ENCODE data around the gene AP1G2. TPM values are rescaled to one million over a fixed set of nuclear protein-coding genes. Genes with fewer than 3 reads are reported as not detected.

Gene AP1G2
- total and polyA plus RNA-seq, 2 of the 13 experiments (the other 11 are each of a cell fraction or from before 2014, with no cell fraction given): 96.9 to 611 TPM

DNA sequence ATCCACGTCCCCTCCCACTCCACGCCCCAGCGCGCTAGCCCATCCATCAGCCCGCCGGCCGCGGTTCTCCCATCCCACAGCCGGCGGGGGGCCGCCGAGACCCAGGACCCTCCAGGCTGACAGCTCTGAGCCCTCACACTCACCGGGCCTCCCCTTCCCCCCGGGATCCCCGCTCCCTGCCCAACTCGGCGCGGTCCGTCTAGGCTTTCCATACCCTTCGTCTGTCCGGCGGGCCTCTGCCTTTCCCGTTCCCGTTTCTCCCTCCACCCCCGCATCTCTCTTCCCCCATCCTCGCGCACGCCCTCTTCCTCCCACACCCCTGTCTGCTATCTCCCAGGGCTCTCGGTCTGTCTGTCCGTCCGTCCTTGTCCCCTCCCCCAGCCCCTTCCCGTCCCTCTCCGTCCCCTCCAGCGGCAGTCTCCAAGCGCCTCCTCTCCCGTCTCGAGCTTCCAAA lies 16.8 kb downstream of the AP1G2 start (continued):
- TF ChIP-seq, protein P1, sequence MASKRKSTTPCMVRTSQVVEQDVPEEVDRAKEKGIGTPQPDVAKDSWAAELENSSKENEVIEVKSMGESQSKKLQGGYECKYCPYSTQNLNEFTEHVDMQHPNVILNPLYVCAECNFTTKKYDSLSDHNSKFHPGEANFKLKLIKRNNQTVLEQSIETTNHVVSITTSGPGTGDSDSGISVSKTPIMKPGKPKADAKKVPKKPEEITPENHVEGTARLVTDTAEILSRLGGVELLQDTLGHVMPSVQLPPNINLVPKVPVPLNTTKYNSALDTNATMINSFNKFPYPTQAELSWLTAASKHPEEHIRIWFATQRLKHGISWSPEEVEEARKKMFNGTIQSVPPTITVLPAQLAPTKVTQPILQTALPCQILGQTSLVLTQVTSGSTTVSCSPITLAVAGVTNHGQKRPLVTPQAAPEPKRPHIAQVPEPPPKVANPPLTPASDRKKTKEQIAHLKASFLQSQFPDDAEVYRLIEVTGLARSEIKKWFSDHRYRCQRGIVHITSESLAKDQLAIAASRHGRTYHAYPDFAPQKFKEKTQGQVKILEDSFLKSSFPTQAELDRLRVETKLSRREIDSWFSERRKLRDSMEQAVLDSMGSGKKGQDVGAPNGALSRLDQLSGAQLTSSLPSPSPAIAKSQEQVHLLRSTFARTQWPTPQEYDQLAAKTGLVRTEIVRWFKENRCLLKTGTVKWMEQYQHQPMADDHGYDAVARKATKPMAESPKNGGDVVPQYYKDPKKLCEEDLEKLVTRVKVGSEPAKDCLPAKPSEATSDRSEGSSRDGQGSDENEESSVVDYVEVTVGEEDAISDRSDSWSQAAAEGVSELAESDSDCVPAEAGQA (IDR thresholded peaks at IDR 0.05; ENCODE audit: low read depth): 0 out of 2 replicates have a peak, but pooled peaks have one; percentile 8
- TF ChIP-seq, protein P1 (CRISPR knock-in tag; IDR thresholded peaks at IDR 0.05; ENCODE audit: borderline replicate concordance): no peak
- peak; percentile 47; the same call in 1 of the 2 replicates for TF ChIP-seq SP2 (CRISPR knock-in tag; IDR thresholded peaks at IDR 0.05)
- peak; percentile 97; the same call in 1 of the 2 replicates for TF ChIP-seq ZNF572 (CRISPR knock-in tag; IDR thresholded peaks at IDR 0.05)
- TF ChIP-seq ZNF557 (CRISPR knock-in tag; IDR thresholded peaks at IDR 0.05): no peak
- TF ChIP-seq ZNF749 (CRISPR knock-in tag; IDR thresholded peaks at IDR 0.05; ENCODE audit: borderline replicate concordance): 0 out of 2 replicates have a peak, but pooled peaks have one; percentile 62
- no peak for TF ChIP-seq ZNF547 (CRISPR knock-in tag; IDR thresholded peaks at IDR 0.05)
- no peak for TF ChIP-seq MZF1 (CRISPR knock-in tag; IDR thresholded peaks at IDR 0.05; ENCODE audit: borderline replicate concordance)
- TF ChIP-seq ZNF296 (CRISPR knock-in tag; conservative IDR thresholded peaks at IDR 0.05): no peak; the same call in 1 of the 2 replicates
- 0 out of 2 replicates have a peak, but pooled peaks have one; percentile 2 for TF ChIP-seq NCOA1 (CRISPR knock-in tag; IDR thresholded peaks at IDR 0.05)
- TF ChIP-seq, protein P2, sequence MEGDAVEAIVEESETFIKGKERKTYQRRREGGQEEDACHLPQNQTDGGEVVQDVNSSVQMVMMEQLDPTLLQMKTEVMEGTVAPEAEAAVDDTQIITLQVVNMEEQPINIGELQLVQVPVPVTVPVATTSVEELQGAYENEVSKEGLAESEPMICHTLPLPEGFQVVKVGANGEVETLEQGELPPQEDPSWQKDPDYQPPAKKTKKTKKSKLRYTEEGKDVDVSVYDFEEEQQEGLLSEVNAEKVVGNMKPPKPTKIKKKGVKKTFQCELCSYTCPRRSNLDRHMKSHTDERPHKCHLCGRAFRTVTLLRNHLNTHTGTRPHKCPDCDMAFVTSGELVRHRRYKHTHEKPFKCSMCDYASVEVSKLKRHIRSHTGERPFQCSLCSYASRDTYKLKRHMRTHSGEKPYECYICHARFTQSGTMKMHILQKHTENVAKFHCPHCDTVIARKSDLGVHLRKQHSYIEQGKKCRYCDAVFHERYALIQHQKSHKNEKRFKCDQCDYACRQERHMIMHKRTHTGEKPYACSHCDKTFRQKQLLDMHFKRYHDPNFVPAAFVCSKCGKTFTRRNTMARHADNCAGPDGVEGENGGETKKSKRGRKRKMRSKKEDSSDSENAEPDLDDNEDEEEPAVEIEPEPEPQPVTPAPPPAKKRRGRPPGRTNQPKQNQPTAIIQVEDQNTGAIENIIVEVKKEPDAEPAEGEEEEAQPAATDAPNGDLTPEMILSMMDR (CRISPR knock-in tag; IDR thresholded peaks at IDR 0.05): 0 out of 2 replicates have a peak, but pooled peaks have one; percentile 1
- TF ChIP-seq, protein P3, sequence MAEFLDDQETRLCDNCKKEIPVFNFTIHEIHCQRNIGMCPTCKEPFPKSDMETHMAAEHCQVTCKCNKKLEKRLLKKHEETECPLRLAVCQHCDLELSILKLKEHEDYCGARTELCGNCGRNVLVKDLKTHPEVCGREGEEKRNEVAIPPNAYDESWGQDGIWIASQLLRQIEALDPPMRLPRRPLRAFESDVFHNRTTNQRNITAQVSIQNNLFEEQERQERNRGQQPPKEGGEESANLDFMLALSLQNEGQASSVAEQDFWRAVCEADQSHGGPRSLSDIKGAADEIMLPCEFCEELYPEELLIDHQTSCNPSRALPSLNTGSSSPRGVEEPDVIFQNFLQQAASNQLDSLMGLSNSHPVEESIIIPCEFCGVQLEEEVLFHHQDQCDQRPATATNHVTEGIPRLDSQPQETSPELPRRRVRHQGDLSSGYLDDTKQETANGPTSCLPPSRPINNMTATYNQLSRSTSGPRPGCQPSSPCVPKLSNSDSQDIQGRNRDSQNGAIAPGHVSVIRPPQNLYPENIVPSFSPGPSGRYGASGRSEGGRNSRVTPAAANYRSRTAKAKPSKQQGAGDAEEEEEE (CRISPR knock-in tag; IDR thresholded peaks at IDR 0.05; ENCODE audit: borderline replicate concordance): 0 out of 2 replicates have a peak, but pooled peaks have one; percentile 12
- TF ChIP-seq, protein P4, sequence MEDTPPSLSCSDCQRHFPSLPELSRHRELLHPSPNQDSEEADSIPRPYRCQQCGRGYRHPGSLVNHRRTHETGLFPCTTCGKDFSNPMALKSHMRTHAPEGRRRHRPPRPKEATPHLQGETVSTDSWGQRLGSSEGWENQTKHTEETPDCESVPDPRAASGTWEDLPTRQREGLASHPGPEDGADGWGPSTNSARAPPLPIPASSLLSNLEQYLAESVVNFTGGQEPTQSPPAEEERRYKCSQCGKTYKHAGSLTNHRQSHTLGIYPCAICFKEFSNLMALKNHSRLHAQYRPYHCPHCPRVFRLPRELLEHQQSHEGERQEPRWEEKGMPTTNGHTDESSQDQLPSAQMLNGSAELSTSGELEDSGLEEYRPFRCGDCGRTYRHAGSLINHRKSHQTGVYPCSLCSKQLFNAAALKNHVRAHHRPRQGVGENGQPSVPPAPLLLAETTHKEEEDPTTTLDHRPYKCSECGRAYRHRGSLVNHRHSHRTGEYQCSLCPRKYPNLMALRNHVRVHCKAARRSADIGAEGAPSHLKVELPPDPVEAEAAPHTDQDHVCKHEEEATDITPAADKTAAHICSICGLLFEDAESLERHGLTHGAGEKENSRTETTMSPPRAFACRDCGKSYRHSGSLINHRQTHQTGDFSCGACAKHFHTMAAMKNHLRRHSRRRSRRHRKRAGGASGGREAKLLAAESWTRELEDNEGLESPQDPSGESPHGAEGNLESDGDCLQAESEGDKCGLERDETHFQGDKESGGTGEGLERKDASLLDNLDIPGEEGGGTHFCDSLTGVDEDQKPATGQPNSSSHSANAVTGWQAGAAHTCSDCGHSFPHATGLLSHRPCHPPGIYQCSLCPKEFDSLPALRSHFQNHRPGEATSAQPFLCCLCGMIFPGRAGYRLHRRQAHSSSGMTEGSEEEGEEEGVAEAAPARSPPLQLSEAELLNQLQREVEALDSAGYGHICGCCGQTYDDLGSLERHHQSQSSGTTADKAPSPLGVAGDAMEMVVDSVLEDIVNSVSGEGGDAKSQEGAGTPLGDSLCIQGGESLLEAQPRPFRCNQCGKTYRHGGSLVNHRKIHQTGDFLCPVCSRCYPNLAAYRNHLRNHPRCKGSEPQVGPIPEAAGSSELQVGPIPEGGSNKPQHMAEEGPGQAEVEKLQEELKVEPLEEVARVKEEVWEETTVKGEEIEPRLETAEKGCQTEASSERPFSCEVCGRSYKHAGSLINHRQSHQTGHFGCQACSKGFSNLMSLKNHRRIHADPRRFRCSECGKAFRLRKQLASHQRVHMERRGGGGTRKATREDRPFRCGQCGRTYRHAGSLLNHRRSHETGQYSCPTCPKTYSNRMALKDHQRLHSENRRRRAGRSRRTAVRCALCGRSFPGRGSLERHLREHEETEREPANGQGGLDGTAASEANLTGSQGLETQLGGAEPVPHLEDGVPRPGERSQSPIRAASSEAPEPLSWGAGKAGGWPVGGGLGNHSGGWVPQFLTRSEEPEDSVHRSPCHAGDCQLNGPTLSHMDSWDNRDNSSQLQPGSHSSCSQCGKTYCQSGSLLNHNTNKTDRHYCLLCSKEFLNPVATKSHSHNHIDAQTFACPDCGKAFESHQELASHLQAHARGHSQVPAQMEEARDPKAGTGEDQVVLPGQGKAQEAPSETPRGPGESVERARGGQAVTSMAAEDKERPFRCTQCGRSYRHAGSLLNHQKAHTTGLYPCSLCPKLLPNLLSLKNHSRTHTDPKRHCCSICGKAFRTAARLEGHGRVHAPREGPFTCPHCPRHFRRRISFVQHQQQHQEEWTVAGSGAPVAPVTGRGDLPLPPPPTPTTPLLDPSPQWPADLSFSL (CRISPR knock-in tag; IDR thresholded peaks at IDR 0.05): 0 out of 2 replicates have a peak, but pooled peaks have one; percentile 18
